Astrocyte of the hippocampus (primary cell): ENCODE data around the gene TPH2.

ENCODE experiments used
- DNase-seq: peaks from one replicate; pipeline ENCODE4 v3.0.0; 2011; ENCODE audit warnings: low read depth, low spot score

Gene TPH2

DNA sequence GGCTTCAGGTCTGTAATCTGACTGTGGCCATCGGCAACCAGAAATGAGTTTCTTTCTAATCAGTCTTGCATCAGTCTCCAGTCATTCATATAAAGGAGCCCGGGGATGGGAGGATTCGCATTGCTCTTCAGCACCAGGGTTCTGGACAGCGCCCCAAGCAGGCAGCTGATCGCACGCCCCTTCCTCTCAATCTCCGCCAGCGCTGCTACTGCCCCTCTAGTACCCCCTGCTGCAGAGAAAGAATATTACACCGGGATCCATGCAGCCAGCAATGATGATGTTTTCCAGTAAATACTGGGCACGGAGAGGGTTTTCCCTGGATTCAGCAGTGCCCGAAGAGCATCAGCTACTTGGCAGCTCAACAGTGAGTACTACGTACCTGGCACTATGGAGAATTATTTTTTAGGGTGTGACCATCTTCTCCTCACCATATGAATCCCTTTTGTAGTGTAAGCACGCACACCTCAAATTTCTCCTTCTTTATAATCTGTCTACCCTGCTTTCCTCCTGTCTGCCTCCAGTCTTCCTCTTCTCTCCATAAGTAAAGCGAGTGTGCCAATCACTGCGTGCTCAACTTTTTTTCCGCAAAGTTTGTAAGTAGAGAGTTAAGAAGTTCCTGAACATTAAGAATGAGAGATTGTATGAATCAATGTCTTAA lies at the start of gene TPH2:
TPH2 (plus strand) TSS at position 118 of the 658 bp plus-strand sequence; CDS start at position 260, 142 bp downstream.
- peak; percentile 90 for DNase-seq

DNA sequence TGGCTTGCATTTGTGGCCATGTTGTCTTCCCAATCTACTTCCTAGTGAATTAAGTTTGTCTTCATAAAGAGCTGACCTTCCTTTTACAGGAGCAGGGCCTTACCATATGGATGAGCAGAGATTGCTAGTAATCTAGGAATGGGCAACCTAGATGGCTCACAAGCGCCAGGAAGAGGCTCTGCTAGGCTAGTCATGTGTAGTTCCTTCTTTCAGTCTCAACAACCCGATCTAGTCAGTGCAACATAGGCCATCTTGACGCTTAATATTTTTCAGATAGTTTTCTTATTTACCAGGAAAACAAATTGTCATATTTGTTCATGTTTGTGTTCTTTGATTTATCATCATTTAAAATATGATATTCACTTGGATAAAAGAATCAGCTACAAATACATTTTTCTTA lies 48.2 kb upstream of the TPH2 start:
- DNase-seq: no peak

DNA sequence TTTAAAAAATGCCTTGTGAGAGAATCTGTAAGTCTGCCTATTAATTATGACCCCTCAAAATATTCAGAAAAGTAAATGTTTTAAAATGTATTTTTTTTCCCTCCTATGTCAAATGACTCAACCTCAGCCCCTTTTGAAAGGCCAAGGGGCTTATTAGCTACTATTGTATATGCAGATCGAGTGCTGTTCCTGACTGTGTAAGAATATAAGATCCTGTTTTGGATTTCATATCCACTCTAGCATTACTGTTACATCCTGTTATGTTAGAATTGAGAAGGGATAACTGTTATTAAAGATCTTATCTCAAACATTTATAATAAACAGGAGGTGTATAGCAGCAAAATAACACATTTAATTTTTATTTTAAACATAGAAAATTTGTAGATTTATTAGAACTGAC lies 46.6 kb upstream of the TPH2 start:
- no peak for DNase-seq

DNA sequence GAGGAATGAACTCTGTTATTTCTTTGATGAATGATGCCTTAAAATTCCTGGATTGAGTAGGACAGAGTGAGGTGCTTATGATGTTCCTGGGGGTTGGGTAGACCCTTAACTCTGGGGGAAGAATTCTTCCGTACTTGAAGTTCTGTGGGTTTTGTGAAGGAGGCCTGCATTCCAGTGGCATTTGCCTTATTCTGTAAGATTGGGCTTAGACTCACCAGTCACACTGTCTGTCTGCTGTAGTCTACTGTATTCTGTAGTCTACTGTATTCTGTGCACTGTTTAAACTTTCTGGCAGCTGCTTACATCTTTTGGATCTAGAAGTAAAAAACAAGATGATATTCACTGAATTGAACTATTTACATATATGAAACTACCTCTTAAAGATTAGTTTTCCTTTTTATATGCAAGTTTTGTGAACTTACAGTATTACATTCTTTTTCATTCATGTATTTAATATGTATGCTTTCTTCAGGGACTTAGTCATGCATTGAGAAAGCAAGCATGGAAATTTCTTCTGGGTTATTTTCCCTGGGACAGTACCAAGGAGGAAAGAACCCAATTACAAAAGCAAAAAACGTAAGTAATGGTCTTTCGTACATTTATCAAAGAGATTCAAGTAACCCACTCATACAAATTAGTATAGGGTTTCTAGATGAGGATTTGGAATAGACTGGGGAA lies 42.3 kb upstream of the TPH2 start:
- DNase-seq: peak; percentile 59

DNA sequence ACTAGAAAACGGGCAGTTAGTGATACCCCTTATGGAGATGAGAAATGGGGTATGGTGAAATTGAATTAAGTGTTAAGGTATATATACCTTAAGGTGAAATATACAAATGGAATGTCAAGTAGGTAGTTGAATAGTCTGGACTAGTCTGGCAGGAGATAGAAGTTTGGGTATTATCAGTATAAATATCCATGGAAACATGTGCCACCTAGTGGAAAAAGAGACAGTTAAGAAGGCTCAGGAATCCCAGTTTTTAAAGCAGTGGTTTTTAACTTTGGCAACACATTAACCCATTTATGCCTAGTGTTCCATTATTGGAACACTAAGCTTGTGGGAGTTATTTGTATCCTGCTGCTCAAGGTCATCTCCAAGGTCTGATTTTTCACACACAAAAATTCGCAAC lies 38.6 kb upstream of the TPH2 start:
- DNase-seq: peak; percentile 7

DNA sequence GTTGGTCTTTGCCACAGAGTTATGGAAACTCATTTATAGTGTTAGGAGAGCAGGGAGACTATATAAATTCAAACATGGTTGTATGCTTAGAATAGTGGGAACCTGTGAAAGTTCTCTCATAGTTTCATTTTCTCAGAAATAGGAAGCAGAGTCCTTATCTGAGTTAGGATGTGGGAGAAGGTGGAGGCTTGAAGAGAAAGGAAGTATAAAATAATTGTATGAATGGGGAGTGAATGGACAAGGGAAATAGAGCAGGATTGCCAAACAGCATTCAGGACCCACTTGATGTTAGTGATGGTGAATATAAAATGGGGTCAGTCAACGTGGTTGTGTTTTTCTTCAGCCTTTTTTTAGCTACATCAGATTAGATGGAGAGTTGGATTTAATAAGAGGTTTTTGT lies 34.0 kb upstream of the TPH2 start:
- no peak for DNase-seq

DNA sequence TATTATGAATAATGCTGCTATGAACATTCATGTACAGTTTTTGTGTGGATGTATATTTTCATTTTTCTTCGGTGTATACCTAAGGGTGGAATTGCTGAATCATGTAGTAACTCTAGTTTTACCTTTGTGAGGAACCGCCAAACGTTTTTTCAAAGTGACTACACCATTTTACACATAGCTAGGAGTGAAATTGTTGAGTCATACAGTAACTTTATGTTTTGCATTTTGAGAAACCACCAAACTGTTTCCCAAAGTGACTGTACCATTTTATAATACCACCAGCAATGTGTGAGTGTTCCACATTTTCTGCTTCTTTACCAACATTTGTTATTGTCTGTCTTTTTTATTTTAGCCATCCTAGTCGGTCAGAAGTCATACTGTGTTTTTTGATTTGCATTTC lies 3.1 kb upstream of the TPH2 start:
- no peak for DNase-seq

DNA sequence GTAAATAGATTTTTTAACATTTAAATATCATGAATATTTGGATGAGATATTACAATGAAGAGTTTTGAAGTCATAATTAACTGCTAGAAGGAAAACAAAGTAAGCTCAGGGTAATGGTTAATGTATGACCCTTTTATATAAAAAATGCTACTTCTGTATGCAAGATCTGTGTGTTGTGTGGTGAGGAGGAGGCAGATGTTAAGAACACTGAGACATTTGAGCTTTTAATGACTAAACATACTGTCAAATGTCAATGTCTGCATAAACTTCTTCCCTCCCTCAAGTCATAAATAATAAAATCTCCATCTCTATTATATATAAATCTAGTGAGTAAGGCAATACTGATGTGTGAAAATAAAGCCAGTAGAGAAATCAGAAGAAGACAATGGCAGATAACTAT lies 1.4 kb downstream of the TPH2 start:
- DNase-seq: no peak

DNA sequence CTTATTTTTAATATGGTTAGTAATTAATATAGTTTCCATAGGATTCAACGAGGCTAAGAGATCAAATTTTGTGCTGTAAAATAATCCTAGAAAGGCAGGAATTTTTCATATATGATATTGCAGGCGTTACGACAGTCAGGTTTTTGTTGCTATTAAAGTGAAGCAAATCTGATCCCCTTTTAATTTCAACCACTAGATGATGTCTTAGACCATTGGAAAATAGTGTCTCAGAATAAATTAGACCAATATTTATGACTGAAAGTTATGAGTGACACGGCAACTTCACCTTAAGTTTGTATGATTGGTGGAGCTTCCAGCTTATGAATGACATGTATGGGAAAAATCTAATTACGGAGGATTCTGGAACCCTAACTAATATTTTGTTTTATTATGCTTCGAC lies 2.5 kb downstream of the TPH2 start:
- no peak for DNase-seq

DNA sequence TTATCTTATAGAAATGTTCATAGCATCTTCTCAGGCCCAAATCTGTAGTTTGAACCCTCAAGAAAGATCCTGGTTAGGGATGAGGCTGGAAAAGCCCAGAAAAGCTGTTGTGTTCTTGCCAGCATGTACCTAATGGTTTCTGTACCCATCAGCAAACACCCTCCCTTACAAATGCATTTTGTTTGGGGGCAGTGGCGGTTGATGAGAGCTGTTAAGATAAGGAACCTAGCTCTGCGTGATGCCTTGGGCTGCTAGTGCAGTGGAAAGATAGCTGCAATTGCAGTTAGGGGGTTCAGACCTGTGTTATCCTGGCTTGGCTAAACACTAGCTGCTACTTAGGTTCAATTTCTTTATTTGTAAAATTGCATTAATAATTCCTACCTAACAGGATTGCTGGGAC lies 3.6 kb downstream of the TPH2 start:
- DNase-seq: no peak

DNA sequence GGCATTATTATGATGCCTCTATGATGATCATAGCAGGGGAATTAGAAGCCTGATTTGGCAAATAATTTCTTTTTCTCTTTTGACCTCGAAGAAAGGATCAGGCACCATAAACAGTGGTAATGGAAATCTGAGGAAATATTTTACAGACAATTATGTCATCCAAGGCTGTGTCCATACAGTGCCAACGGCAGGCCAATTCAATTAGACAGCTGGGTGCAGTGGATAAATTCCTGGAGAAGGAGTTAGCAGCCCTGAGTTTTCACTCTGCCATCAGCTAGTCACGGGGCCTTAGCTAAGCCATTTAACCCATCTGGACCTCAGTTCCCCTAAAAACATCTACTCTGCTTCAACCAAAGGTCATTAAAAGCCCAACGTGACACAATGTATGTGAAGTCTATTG lies 4.1 kb downstream of the TPH2 start:
- DNase-seq: no peak

DNA sequence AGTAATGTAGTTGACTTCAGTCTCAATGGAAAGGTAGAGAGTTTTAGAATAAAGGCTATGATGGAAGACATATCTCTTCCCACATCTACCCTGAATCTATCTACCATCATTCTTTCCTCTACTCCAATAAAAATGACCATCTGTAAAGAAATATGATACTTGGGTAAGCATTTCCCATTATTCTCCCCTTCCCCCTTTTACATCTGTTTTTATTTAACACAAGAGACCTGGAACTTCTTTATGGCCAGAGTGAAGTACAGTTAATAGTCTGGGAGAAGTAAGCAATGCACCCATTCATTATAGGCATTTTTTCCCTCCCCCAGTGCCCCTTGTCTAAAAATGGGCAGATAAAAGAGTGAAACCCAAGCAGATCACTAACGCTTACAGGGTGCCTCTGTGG lies 6.5 kb downstream of the TPH2 start:
- DNase-seq: no peak

DNA sequence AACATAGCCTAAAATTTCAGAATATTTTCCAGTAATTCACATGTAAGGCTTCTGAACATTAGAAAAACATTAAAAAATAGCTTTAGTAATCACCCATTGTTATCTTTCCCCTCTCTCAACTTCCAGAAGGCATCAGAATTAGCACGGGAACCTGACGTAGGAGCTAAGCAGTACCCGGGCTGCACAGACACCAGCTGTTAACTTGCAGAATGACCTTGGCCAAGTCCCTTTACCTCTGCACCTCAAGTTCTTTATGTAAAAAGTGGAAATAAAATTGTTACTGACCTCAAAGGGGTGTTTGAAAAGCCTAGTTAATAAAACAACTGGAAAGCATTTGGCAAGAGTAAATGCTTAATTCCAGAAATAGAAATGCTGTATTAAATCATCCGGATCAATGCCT lies 7.2 kb downstream of the TPH2 start:
- DNase-seq: no peak

DNA sequence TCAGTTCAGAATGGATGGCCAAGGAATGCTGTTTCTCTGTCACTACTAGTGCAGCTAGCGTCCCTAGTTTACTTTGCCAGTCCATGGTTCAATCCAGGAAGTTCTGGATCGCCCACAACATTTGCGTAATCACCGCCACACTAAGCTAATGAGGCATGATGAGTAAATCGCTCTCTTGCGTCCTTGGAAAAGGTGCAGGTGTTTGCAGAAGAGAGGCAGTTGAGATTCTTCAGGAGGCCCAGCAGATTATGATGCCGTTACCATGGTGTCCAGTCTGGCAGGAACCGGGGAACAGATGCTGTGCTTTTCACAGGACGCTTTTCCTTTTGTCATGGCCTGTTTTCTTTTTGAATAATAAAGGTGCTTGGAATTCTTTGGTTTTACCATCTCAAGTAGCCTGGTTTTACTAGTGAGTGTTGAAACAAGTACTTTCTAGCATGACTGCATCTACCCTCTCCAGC lies 9.0 kb downstream of the TPH2 start:
- peak; percentile 71 for DNase-seq

DNA sequence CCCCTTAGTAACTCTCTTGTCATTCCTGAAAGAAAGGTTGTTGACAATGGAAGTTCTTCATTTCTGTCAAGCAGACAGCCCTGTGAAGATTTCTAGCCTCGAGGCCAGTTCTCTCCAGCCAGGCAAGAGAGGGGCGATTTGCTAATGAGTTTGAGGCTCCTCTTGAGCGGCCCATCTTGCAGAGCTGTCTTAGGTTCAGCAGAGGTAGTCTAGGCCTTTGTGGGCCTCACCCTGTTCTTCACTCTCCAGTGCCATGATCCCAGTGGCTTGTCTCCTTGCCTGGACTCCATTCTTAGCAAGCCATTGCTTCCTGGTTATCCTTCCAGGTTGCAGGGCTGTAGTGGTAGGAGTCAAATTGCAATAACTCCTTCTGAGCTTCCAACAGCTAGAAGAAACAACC lies 9.7 kb downstream of the TPH2 start:
- no peak for DNase-seq

DNA sequence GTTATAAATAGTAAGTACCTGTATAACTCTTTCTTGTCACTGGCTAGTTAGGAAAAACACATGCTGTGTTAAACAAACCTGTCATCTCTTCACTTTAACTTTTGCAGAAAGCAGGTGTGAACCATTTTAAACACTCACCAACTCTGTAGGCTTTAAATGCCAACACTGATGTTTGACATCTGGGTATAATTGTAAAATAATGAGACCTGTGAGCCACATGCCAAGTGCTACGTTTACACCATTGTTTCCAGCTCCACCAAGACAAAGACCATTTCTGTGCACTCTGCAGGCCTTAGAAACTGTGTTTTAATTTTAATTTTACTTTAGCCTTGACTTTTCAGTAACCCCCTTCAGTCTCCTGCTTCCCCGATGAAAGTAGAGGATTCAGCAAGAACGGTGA lies 11.0 kb downstream of the TPH2 start:
- DNase-seq: no peak

DNA sequence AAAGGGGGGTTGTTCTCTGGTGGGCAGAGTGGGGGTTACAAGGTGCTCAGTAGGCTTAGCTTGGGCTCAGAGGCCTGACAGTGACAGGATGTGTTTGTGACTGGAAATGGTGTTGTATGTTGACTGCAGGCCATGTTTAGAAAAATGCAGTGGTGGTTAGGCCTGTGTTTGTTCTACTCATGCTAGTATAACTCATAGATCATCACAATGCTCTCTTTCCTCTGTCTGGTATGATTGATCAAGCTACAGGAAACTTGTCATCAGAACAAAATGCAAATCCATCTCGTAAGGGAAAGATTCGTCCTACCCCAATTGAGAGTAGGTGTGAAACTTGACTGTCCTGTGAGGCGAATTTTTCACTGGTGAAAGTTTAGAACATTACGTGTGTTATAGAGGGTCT lies 11.8 kb downstream of the TPH2 start:
- DNase-seq: no peak

DNA sequence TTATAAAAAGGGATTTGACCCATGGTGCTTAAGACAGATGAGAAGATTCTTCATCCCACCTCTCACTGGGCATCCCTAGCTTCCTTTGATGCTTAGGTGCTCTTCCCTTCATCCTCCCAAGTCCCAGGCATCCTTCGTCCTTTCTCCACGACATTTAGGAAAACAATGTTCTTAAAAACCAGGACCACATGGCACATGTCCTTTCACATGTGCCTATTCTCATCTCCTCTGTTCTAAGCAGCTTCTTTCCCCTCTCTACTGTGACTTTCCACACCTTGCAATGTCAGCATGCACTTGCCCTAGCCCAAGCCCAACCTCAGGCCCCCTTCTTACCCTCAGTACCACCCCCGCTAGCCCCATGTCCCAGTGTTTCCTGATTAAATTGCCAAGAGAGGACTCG lies 12.2 kb downstream of the TPH2 start:
- no peak for DNase-seq

DNA sequence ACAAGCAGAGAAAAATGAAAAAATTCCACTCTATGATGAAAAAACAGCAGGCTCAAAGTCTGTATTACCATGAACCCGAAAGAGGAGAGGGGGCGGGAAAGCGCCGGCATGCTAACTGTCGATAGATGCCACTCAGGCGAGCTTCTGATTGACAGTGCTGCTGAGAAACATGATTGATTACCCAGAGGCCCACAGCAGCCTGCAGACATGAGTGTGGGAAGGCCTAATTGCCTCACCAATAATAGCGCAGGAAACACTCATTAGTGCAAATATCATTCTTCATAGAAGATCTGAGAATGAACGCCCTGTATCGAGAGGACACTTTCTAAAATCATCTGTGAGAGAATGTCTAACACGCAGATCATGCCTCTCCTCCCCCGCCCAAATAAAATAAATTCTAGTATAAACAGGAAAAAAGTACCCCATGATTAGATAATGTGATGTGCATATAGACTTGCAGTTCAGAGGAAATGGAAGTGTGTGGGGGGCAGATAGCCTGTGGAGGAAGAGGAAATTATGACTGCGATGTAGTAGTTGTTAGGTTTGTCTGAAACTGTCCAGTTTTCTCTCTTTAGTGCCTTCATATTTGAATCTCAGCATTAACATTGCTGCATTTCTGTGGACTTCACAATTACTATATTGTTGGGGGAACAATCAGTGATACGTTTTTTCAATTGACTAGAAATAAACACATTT lies 15.6 kb downstream of the TPH2 start:
- no peak for DNase-seq

DNA sequence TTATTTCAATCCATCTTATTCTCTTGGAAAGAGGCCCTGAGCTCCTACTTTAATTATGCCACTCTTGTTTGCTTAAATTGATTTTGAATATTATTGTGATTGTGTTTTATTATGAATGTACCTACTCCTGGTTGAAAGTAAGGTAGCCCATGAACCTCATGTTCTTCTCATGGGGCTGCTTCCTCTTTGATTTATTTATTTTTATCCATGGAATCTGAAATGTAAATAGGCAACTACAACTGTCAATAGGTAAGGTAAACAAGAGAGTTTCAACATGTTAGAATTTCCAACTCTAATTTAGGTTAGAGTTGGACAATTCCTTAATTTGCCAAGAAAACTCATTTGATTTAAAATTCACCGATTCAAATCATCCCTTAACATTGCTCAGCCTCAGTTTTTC lies 16.2 kb downstream of the TPH2 start:
- DNase-seq: no peak

DNA sequence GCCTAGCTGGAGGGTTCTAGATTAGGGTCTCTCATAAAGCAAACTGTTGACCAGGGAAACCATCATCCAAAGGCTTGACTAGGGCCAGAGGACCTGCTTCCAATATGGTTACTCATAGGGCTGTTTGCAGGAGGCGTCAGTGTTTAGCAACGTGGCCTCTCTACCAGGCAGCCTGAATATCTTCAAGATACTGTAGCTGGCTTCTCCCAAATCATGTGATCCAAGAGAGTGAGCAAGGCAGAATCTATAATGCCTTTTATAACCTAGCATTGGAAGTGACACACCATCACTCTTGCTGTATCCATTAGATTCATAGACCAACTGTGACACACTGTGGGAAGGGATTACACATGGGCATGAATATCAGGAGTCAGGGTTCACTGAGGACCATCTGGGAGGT lies 17.3 kb downstream of the TPH2 start:
- DNase-seq: peak; percentile 8

DNA sequence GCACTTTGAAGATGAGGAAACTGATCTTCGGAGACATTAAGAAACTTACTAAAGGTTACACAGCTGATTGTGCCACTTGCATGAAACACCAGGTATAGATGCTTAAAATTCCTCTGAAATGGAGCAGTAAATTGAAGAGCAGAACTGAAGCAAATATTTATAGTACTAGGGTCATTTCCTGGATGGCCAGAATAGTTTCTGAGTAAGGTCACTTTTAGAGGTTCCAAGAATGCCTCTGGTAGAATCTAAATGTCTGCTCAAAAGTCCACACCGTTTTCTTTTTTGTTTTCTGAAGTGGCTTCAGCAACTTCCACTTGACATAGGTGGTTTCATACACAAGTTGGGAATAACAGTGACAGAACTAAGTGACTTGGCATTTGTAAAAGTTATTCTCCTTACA lies 19.4 kb downstream of the TPH2 start:
- DNase-seq: peak; percentile 7

DNA sequence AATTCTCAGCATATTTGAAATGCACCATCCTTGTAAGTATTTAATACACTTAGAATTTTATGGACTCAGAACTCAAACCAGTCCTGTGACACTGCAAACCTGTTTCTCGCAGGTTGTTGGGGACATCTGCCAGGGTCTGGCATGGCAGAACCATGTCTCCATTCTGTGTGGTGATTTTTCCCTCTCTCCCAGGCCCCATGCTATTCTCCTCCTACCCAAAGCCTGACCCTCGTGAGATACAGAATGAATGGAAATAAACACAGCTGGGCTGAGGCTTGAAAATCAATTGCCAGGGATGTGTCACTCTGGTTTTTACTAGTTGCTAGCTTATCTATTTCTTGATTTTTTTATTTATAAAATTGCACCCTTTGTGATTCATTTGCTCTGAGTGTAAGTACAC lies 19.8 kb downstream of the TPH2 start:
- DNase-seq: no peak
